ENCODE results near the gene VEGFD. TPM values are rescaled to one million over a fixed set of nuclear protein-coding genes. Genes with fewer than 3 reads are reported as not detected.
"Not testable (repeated sequence)": the region's sequence is repeated elsewhere in the genome, so short reads cannot be mapped to it uniquely, and the experiment has no call there.

VEGFD gene
- total RNA-seq, 2 donors from 2014 or later: 0.68 to 1.4 TPM

GRCh38 chrX:15311119-15311518 is 73.1 kb downstream of the VEGFD start:
- H3K4me3 ChIP-seq: no peak overlapping the region
- no peaks in the 10 kb centered on the region for H3K36me3 ChIP-seq
- TF ChIP-seq POLR2A (IDR thresholded peaks at IDR 0.05) (no peak), POLR2AphosphoS5 (IDR thresholded peaks at IDR 0.05) (no peak)
- DNase-seq (ENCODE audit: low spot score): no peak
- no peaks in the 10 kb centered on the region for H3K4me1 ChIP-seq (replicated peaks)
- H3K9me3 ChIP-seq: no peaks in the 10 kb centered on the region
- intact Hi-C loops (cut with DNase I): no loop called here
- H3K27ac ChIP-seq: no peak overlapping the region
- 82% methylated on average over 3 of the region's 3 CpGs for WGBS
- no peaks in the 10 kb centered on the region for H3K27me3 ChIP-seq (replicated peaks; ENCODE audit: insufficient read depth)

- no peaks in the 10 kb centered on the region for H3K4me1 ChIP-seq (replicated peaks)
- TF ChIP-seq, protein P1, sequence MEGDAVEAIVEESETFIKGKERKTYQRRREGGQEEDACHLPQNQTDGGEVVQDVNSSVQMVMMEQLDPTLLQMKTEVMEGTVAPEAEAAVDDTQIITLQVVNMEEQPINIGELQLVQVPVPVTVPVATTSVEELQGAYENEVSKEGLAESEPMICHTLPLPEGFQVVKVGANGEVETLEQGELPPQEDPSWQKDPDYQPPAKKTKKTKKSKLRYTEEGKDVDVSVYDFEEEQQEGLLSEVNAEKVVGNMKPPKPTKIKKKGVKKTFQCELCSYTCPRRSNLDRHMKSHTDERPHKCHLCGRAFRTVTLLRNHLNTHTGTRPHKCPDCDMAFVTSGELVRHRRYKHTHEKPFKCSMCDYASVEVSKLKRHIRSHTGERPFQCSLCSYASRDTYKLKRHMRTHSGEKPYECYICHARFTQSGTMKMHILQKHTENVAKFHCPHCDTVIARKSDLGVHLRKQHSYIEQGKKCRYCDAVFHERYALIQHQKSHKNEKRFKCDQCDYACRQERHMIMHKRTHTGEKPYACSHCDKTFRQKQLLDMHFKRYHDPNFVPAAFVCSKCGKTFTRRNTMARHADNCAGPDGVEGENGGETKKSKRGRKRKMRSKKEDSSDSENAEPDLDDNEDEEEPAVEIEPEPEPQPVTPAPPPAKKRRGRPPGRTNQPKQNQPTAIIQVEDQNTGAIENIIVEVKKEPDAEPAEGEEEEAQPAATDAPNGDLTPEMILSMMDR (IDR thresholded peaks at IDR 0.05): no peak
- TF ChIP-seq POLR2AphosphoS5 (IDR thresholded peaks at IDR 0.05) (no peak), POLR2A (IDR thresholded peaks at IDR 0.05) (no peak)
- intact Hi-C loops (cut with DNase I): no loop called here
- DNase-seq (ENCODE audit: low spot score): peak; percentile 18
- H3K36me3 ChIP-seq: no peaks in the 10 kb centered on the region
- H3K27me3 ChIP-seq (replicated peaks; ENCODE audit: insufficient read depth): no peaks in the 10 kb centered on the region
- WGBS: 9% methylated on average over 3 of the region's 3 CpGs
- no peak overlapping the region for H3K4me3 ChIP-seq
- H3K27ac ChIP-seq: no peak overlapping the region
- no peaks in the 10 kb centered on the region for H3K9me3 ChIP-seq
Observed at GRCh38 chrX:15310117-15310516, 74.1 kb downstream of the VEGFD start.

DNA sequence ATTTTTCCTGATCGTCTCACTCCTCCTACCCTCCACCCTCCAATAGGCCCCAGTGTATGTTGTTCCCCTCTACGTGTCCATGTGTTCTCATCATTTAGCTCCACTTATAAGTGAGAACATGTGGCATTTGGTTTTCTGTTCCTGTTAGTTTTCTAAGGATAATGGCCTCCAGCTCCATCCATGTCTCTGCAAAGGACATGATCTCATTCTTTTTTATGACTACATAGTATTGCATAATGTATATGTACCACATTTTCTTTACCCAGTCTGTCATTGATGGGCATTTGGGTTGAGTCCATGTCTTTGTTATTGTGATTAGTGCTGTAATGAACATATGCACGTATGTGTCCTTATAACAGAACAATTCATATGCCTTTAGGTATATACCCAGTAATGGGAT is 78.3 kb downstream of the VEGFD start:
- H3K9me3 ChIP-seq; H3K27ac ChIP-seq; H3K36me3 ChIP-seq; H3K4me1 ChIP-seq (replicated peaks); H3K27me3 ChIP-seq (replicated peaks; ENCODE audit: insufficient read depth); DNase-seq (ENCODE audit: low spot score); H3K4me3 ChIP-seq; intact Hi-C loops (cut with DNase I): not testable (repeated sequence)
- WGBS: 80% methylated on average over 3 of the region's 3 CpGs

DNA sequence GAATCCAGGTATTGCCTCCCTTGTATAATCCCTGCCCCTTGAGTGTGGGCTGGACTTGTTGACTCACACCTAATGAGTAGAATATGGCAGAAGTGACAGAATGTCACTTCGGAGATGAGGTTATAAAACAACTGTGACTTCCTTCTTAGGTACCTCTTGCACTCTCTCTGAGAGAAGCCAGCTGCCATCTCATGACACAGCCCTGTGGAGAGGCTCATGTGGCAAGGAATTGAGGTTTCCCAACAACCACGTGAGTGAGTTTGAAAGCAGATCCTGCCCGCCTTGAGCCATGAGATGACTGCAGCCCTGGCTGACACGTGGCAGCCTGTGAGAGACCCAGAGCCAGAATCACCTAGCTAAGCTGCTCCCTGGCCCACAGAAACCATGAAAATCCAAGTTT is 82.3 kb downstream of the VEGFD start:
- intact Hi-C loops (cut with DNase I): no loop called here
- TF ChIP-seq, protein P1 (IDR thresholded peaks at IDR 0.05): no peak
- TF ChIP-seq POLR2AphosphoS5 (IDR thresholded peaks at IDR 0.05): no peak
- TF ChIP-seq POLR2A (IDR thresholded peaks at IDR 0.05): no peak
- H3K36me3 ChIP-seq: no peaks in the 10 kb centered on the region
- H3K27me3 ChIP-seq (replicated peaks; ENCODE audit: insufficient read depth): no peaks in the 10 kb centered on the region
- no peak overlapping the region for H3K27ac ChIP-seq
- DNase-seq (ENCODE audit: low spot score): no peak
- H3K4me3 ChIP-seq: no peak overlapping the region
- 45% methylated on average over 4 of the region's 4 CpGs for WGBS
- H3K9me3 ChIP-seq: no peaks in the 10 kb centered on the region
- no peaks in the 10 kb centered on the region for H3K4me1 ChIP-seq (replicated peaks)

DNA sequence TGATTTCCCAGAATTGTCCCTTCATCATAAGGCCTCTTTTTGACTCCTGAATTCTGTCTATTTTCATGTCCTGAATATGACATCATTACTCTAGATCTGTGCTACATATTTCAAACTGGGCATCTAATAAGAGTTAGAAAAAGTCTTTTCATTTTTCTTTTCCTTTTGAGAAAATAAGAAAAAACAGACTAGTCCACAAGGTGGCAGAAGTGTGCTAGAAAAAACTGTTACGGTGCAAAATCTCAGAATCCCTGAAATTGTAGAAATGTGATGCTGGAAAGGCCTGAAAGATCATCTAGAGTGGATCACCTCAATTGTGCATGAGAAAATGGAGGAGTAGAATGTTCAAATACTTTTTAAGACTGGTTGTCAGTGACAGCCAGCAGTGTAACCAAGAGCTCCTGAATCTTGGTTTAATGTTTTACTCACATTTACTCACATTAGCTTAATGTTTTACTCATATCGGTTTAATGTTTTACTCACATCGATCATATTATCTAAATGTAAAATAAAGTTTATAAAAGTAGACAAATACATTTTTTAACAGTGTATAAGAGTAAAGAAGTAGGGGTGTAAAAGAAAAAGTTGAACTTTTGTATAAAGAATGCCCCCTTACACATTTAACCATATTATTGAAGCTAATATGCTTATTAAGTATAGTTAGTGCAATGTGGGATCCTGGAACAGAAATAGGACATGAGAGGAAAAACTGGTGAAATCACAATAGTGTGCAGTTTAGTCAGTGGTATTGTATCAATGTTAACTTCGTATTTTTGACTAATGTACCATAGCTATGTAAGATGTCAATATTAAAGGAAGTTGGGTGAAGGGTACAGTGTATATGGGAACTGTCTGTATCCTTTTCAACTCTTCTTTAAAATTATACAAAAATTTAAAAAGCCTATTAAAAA is 84.0 kb downstream of the VEGFD start:
- Histone ChIP-seq H3K4me1 (replicated peaks) (no peaks in the 10 kb centered on the region), H3K36me3 (no peaks in the 10 kb centered on the region), H3K27me3 (replicated peaks; ENCODE audit: insufficient read depth) (no peaks in the 10 kb centered on the region), H3K9me3 (no peaks in the 10 kb centered on the region), H3K4me3 (no peak overlapping the region), H3K27ac (no peak overlapping the region)
- WGBS: 57% methylated on average over 4 of the region's 4 CpGs
- DNase-seq (ENCODE audit: low spot score): no peak
- TF ChIP-seq, protein P1 (IDR thresholded peaks at IDR 0.05): peak in 2 of 4 experiments; percentile 37 to 47
- no peak for TF ChIP-seq POLR2A (IDR thresholded peaks at IDR 0.05)
- intact Hi-C loops (cut with DNase I): no loop called here

DNA sequence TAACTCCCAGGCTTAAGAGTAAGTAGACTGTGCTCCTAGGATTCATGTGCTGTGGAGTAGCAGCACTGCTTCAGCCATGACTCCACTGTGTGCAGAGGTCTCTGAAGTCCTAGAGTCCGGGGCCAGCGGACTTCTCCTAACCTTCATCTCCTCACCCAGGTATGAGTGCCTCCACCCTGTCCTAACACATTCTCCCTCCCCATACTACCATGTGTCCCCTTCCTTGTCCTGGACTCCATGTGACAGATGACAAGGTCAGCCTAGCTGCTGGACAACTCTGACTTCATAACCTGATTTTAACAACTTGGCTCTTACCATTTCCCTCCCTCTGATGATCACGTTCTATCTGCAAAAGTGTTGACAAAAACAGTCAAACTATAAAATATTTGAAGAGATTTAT is 85.4 kb downstream of the VEGFD start:
- TF ChIP-seq, protein P1 (IDR thresholded peaks at IDR 0.05): no peak
- TF ChIP-seq POLR2AphosphoS5 (IDR thresholded peaks at IDR 0.05) (no peak), POLR2A (IDR thresholded peaks at IDR 0.05) (no peak)
- 78% methylated on average over 3 of the region's 3 CpGs for WGBS
- Histone ChIP-seq H3K27me3 (replicated peaks; ENCODE audit: insufficient read depth) (no peaks in the 10 kb centered on the region), H3K27ac (no peak overlapping the region), H3K9me3 (no peaks in the 10 kb centered on the region), H3K4me3 (no peak overlapping the region), H3K36me3 (no peaks in the 10 kb centered on the region), H3K4me1 (replicated peaks) (no peaks in the 10 kb centered on the region)
- no peak for DNase-seq (ENCODE audit: low spot score)
- intact Hi-C loops (cut with DNase I): no loop called here

All from prostate gland (tissue), 2 donors.